T-helper 2 cell (primary cell): ENCODE measurements around the gene CALHM6.

ENCODE experiments used
- DNase-seq, 5 experiments: peaks; one replicate each; pipeline versions ENCODE4 v3.0.0 to v3.0.0-alpha.2; 2012 to 2022
- total RNA-seq, 2 donors: gene quantifications; one replicate each; lab custom pipeline; 2026; lab: John Stamatoyannopoulos, UW

CALHM6 gene
- total RNA-seq: 0 reads per million in 2 donors

GRCh38 chr6:116461331-116461931, at the start of gene CALHM6:
Gene CALHM6, plus strand, starts transcription at chr6:116461375. Its CDS starts 555 bp downstream, at chr6:116461930.
- no peak for DNase-seq

- DNase-seq: no peak
Observed at GRCh38 chr6:116412270-116412669, 48.9 kb upstream of the CALHM6 start.

GRCh38 chr6:116413357-116413756, 47.8 kb upstream of the CALHM6 start:
- DNase-seq: no peak

GRCh38 chr6:116417661-116418060, 43.5 kb upstream of the CALHM6 start:
- DNase-seq: no peak

- no peak for DNase-seq
Observed at GRCh38 chr6:116419069-116419786, 41.9 kb upstream of the CALHM6 start.

- DNase-seq: no peak
Observed at GRCh38 chr6:116420341-116420740, 40.8 kb upstream of the CALHM6 start.

- DNase-seq: no peak
Observed at GRCh38 chr6:116422238-116422637, 38.9 kb upstream of the CALHM6 start.

- no peak for DNase-seq
Observed at GRCh38 chr6:116424001-116424400, 37.2 kb upstream of the CALHM6 start.

- no peak for DNase-seq
Observed at GRCh38 chr6:116426551-116426950, 34.6 kb upstream of the CALHM6 start.

GRCh38 chr6:116429111-116429510, 32.1 kb upstream of the CALHM6 start:
- no peak for DNase-seq

GRCh38 chr6:116430860-116431259, 30.3 kb upstream of the CALHM6 start:
- DNase-seq: no peak

GRCh38 chr6:116431964-116432595, 29.1 kb upstream of the CALHM6 start:
- no peak for DNase-seq

GRCh38 chr6:116433206-116433712, 27.9 kb upstream of the CALHM6 start:
- DNase-seq: no peak

GRCh38 chr6:116434056-116434725, 27.0 kb upstream of the CALHM6 start:
- no peak for DNase-seq

- DNase-seq: no peak
Observed at GRCh38 chr6:116436586-116436985, 24.6 kb upstream of the CALHM6 start.

GRCh38 chr6:116437656-116438055, 23.5 kb upstream of the CALHM6 start:
- DNase-seq: no peak

GRCh38 chr6:116438590-116439448, 22.4 kb upstream of the CALHM6 start:
- no peak for DNase-seq

GRCh38 chr6:116439522-116440051, 21.6 kb upstream of the CALHM6 start:
- DNase-seq: no peak

- DNase-seq: no peak
Observed at GRCh38 chr6:116443105-116443504, 18.1 kb upstream of the CALHM6 start.

- DNase-seq: peak in 1 of 5 experiments; percentile 41
Observed at GRCh38 chr6:116444092-116444491, 17.1 kb upstream of the CALHM6 start.

- no peak for DNase-seq
Observed at GRCh38 chr6:116444575-116444974, 16.6 kb upstream of the CALHM6 start.

- peak in 1 of 5 experiments; percentile 23 for DNase-seq
Observed at GRCh38 chr6:116445102-116445501, 16.1 kb upstream of the CALHM6 start.
